CD4-positive, alpha-beta T cell treated with Interleukin-15 for 1 hour (primary cell): ENCODE measurements around the gene RAB23.
A peak's percentile ranks its signal among the peaks of the same experiment; 100 is the strongest.

Experiments
- DNase-seq: peaks from one replicate; pipeline ENCODE4 v3.0.0-alpha.2; 2020

Gene RAB23

DNA sequence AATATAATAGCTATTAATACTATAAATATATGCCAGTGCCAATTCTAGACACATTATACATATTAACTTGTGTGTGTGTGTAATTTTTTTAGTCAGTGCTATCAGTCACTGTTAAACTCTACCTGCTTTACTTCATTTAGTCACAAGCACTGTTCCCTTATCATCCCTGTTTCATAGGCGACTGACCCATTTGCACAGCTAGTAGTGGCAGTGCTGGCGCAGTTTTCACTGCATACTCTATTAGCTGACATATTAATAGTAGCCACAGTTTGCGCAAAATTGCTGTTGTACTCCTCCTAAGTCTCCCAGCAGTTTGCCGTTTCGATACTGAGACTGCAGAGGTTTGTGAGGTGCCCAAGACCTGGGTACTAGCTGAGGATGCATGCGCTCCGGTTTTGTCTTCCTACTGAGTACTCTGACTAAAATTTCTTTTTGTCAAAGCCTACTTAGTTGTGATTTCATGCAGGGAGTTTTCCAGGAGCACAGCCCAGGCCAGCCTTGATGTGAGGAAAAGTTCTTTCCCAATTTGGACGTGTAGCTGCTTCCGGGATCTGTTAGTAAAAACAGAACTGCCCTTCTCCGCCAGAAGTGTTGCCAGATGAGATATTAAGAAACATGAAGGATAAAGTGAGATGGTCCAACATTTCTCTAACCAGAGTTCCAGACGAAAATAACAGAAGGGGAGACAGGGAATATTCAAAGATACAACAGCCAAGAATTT is 44.4 kb downstream of the RAB23 start:
- DNase-seq: no peak

DNA sequence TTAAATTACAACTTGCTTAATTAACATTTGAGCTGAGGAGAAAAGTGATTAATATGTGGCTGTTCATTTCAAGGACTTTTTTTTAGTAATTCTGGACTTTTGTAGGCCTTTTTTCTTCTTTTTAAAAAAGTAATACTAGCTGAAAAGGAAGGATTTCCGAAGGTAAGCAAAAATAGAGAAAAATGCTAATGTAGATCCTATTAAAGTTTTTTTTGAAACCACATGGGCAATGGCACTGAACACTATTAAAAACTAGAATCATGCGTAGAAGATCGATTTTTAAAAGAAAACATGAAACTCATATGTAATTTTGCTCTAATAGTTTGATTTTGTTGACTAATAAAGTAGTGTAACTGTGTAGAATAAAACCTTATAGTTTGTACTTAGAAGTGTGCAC is 47.6 kb downstream of the RAB23 start:
- DNase-seq: no peak

DNA sequence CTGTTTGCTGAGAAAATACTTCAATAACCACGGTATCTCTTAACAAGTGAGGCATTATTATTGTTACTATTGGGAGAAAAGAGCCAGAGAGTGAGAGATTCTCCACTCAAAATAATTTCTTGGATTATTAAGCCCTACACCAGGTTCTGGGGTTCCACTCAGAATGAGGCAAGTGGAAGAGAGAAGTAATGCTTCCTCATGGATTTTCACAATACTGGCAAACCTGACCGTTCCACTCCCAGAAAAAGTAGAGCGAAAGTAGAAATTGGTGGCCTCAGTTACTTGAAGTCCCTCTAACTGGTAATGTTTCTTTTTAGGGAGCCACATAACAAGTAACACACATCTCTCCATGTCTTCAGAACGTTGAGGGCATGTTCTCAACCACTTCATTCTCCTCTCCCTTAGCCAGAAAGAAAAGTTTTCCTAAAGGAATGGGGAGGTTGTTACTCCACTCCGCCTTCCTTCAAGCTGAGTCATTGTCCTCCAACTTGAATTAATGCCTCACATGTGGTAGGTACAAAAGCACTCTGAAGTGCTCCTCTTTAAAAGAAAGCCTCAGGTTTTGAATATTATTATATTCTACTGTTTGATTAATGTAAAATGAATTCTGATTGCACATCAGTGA is 48.1 kb downstream of the RAB23 start:
- no peak for DNase-seq

DNA sequence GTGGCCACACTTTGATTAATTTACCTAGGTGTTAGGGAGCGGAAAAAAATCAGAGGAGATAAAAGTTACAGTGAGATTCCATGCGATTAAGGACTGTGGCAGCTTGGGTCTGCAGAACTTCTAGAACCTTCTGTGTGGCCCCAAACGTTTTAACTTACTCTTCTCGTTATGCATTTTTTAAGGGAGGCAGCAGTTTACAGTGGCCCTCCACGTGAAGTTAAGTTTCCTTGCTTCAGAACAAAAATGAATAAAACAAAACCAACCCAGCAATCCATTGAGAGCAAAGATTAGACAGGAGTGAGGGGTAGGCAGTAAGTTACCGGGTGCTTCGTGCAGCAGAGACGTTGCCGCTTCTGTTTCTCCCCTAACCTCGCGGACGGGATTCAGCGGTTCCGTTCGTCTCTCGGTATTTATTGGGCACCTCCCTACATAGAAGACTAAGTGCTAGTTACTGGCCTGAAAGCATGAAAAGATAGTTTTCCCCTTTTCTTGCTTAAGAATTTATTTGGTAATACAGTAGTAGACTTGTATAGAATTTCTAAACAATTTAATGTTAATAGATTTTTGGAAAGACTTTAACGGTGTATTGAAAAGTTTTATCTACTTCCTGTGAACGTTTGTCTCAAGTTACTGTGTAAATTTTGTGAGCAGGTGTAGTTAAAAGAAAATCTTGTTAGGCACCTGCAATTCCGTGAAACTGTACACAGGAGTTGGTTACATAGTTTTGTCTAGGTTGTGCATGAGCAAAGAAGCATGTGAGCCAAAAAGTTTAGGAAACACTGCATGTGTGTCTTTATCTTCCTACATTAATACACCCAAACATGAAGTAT is 48.8 kb downstream of the RAB23 start:
- DNase-seq: no peak

DNA sequence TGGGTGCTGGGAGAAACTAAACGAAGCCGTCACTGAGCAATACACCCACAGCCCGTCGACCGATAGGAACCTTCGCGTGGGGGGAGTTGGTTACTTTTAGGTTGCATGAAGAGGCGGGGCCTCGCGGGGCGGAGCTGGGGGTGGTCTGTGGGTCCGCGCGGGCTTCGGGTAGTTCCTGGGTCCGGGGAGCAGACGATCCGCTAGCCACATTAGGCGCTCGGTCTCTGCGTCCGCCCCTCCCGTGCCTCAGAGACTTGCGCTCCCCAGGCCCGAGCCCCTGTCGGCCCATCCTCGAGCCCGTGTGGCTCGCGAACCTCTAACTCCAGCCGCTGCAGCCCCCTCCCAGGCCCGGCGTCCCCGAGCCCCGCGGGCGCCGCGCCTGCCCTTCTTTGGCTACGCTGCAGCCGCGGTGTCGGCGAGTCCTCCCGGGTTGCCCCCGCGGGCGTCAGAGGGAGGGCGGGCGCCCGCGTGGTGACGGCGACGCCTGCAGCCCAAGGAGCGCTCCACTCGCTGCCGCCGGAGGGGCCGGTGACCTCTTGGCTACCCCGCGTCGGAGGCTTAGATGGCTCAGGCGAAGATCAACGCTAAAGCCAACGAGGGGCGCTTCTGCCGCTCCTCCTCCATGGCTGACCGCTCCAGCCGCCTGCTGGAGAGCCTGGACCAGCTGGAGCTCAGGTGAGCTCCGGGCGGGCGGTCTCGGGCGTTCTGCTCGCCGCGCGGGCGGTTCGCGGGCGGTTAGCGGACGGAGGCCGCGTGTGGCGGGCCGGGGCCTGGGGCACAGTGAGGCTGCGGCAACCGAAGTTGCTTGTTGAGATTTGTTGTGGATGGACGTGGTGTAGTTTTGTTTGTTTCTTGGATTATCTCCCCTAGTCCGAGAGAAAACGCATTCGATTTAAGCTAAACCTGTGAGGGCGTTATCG is 49.7 kb downstream of the RAB23 start, which contains the start of gene BAG2:
TSS of gene BAG2 (plus strand) at position 191 of the 920 bp plus-strand sequence. CDS start at position 563, 372 bp downstream.
- peak; percentile 89 for DNase-seq

DNA sequence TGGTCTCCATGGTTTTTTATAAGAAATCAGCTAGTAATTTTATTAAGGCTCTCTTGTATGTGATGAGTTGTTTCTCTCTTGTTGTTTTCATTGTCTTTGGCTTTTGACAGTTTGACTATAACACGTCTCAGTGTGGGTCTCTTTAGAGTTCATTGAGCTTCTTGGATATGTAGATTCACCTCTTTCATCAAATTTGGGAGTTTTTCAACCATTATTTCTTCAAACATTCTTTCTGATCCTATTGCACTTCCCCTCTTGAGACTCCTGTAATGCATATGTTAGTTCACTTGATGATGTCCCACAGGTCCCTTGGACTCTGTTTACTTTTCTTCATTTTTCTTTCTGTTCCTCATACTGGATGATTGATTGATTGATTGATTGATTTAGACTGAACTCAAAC is 57.0 kb downstream of the RAB23 start:
- no peak for DNase-seq

DNA sequence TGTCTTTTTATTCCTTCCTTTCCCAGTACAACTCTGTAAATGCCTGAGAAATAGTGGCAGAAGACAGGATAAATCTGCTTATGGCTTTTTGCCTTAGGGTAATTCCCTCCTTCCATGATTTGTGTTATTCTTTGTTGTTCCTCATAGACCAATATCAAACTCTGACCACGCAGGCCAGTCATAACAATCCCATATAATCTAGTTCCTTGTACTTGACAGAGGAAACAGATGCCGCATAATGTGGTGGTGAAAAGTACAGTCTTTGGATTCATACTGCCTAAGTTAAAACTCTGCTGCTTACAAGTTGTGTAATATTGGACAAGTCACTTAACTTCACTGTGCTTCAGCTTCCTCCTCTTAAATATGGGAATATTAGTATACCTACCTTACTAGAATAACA is 58.2 kb downstream of the RAB23 start:
- DNase-seq: no peak

DNA sequence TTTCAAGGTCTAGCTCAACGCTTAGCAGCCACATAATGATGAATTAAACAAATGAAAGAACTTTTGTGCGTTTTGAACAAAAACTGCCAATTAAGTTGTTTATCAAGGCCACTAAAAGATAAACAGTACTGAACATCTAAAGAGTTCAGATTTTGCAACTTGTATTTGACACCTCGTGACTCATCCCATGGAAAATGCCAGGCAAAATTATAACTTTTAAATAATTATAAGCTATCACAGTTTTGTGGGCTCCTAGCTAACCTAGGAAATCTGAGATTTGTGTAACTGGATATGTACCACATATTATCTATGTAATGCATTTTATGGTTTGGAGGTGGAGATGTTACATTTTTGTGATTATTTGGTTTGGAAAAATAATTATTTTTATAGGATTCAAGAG is 59.6 kb downstream of the RAB23 start:
- no peak for DNase-seq

DNA sequence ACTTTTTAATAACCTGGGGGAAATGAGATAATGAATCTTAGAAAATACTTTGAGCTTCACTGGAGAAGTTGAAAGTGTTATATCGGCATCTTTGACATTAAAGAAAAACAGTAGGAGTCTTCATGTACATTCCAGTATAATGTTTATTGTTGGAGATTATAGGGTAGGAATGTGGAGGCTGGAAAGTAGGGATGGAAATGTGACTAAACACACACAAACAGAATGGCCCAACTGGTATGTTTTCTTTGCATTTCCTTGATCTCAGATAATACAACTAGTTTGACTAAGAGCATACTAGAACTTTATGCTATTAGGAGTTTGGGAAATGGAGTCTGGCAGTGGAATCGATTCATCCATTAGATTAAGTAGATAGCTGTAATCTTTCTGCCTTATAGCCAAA is 60.1 kb downstream of the RAB23 start:
- no peak for DNase-seq

DNA sequence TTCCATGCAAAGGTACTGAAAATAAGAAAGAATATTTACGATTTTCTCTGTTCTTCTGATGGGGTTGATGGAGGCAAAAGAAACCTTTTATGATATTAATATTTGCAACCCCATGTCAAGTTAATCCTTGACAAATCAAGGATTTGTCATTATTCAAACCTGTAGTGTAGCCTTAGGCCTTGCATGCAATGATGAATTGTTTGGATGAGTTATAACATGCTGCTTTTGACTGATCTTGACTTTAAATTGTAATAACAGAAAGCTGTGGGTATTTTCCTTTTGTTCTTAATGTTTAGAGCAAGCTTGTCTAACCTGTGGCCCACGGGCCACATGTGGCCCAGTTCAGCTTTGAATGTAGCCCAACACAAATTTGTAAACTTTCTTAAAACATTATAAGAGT is 63.0 kb downstream of the RAB23 start:
- DNase-seq: no peak

DNA sequence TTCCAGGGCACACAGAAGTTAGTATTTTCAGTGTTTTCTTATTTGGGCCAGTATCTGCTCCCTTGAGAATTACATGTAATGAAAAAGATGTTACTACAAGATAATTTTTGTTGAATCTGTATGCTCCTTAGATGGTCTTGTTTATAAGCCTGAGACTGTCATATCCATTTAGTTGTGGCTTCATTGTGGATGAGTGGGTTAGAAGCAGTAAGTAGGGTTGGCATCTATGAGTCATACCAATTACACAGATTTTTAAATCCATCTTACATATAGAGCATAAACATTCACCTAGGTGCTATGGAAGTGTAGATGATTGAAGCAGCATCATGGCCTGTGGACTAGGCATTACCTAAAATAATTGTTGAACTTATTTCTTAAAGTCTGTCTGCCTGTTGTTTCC is 63.4 kb downstream of the RAB23 start:
- no peak for DNase-seq

DNA sequence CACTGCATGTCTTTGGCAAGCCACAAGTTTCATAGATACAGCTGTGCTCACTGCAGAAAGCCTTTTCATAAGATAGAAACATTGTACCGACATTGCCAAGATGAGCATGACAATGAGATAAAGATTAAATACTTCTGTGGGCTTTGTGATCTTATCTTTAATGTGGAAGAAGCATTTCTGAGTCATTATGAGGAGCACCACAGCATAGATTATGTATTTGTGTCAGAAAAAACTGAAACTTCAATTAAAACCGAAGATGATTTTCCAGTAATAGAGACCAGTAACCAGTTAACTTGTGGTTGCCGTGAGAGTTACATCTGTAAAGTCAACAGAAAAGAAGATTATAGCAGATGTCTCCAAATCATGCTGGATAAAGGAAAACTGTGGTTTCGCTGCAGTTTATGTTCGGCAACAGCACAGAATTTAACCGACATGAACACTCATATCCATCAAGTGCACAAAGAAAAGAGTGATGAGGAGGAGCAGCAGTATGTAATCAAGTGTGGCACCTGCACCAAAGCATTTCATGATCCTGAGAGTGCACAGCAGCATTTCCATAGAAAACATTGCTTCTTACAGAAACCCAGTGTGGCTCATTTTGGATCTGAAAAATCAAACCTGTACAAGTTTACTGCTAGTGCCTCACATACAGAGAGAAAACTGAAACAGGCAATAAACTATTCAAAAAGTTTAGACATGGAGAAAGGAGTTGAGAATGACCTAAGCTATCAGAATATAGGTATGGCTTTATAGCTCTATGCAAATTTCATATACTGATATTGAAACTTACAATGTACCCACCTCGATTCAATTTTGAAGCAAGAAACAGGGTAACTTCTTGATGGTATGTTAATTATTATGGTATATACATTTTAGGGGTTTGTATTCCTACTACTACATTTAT is 73.9 kb downstream of the RAB23 start:
- no peak for DNase-seq

DNA sequence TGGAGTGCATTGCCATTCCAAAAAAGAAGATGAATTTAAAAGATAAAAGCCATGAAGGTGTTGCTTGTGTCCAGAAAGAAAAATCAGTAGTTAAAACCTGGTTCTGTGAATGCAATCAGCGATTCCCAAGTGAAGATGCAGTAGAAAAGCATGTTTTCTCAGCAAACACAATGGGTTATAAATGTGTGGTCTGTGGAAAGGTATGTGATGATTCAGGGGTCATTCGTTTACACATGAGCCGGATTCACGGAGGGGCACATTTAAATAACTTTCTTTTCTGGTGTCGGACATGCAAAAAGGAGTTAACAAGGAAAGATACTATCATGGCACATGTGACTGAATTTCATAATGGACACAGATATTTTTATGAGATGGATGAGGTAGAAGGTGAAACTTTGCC is 74.7 kb downstream of the RAB23 start:
- no peak for DNase-seq

DNA sequence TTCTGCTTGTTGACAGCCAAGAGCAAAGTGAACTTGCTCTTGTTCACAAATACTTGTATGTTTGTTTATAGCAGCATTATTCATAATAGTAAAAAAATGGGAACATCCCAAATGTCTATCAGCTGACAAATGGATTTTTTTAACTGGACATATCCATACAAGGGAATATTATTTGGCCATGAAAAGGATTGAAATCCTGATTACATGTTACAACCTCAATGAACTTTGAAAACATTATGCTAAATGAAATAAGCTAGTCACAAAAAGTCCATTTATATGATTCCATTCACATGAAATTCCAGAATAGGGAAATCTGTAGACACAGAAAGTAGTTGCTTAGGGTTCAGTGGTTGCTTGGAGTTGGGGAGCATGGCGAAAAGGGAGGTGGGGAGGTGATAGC is 78.4 kb downstream of the RAB23 start:
- no peak for DNase-seq

DNA sequence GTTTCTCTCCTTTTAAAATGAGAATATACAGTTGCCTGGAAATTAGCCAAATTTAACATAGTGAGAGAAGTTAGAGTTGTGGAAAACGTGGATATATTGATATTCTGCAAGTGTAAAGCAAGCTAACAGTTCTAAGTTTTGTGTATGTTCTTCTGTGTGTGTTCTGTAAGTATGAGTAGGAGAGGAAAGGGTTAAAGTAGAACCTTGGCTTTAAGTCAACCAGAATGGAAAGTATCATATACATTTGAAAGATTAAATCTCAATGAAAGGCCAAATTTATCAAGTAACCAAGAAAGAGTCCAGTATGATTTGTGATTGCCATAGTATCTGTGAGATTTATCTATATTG is 80.0 kb downstream of the RAB23 start:
- no peak for DNase-seq

DNA sequence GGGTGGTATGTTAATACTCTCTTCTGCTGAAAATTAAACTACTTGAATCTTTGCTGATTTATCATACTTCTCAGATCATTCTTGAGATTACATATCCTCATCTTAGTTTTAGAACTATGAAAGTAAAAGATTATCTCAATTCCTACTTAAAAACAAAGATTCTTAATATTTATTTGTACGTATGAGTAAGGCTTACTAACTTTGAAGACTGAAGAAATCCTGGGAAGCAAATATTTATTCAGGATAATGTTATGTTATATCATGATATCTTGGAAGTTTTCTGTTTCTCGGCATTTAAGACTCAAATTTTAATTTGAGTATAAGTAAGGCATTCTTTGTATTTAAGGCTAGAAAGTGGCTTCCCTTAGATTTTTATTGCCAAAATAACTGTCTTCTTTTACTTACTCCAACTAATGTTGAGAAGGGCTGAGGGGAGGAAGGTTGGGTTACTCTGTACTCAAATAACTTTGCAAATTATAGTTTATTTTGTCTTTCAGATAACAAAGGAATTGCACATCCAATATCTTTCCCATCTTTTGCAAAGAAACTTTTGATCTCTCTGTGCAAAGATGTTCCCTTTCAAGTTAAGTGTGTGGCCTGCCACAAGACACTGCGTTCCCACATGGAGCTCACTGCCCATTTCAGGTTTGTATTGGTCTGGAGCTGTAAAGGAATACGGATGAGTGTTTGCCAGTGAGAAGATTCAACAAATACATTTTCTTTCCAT is 80.5 kb downstream of the RAB23 start:
- no peak for DNase-seq

DNA sequence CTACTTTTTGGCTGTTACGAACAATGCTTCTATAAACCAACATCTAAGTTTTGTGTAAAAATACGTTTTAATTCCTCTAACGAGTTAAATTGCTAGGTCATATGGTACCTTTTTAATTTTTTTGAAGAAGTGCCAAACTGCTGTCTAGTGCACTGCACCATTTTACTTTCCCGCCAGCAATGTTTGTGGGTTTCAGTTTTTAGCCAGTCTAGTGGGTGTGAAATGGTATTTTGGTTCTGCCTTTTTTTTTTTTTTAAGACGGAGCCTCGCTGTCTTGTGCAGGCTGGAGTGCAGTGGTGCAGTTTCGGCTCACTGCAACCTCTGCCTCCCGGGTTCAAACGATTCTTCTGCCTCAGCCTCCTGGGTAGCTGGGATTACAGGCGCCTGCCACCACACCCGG is 84.1 kb downstream of the RAB23 start:
- no peak for DNase-seq

DNA sequence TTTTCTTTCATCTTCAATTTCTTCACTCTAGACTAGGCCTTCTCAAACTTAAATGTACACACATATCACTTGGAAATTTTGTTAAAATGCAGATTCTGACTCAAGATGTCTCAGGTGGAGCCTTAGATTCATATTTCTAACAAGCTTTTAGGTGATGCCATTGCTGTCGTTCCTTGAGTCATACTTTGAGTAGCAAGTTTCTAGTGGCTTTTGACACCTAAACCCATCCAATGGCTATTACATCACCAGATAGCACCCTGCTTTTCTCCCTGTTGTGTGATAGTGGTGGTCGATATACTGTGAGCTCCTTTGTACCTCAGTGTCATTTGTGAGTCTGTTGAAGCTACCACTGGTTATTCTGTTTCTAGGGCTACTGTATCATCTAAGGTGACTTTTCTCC is 84.8 kb downstream of the RAB23 start:
- no peak for DNase-seq
